ENCODE data around the gene SLC28A3.

DNA sequence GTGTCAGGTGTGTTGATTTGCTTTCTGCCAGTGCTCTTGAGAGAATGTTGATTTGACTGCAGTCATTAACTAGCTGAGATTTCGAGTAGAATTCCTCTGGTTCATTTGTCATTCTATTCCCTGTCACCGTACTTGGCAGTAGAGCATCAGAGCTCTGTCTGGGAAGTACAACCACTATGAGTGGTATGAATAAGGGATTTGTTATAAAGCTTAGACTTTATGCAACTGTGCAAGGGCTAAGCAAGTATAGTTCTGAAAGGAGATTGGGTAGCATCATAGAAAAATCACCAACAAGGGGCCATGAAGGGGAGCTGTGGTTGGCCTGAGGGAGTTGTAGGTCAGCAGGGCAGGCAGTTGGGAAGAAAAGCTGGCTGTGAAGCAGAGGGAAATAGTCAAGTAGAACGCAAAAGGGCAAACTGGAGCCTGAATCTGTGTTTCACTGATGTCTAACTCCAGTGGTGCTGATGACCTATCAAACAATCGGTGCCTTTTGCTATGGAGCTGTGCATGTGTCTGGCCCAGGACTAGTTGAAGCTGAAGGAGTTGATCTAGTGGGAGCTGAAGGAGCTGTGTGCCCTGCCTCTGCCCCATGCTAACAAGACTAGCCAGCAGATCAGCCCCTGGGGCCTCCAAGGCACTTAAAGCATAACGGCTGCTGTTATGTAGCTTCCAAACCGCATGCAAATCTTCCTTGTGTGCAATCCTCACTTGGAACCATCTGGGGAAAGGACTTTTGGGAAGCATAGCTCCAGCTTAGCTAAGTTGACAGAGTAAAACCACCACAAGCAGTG, 110.0 kb downstream of the SLC28A3 start:
- TF ChIP-seq CTCF (conservative IDR thresholded peaks at IDR 0.05) (no peak), EZH2 (IDR thresholded peaks at IDR 0.05; ENCODE audit: low read depth) (no peak)
